Left lung (tissue), 10 donors: Measurements from ENCODE around the gene CDKN2B. TPM values are rescaled to one million over a fixed set of nuclear protein-coding genes. Genes with fewer than 3 reads are reported as not detected.

Experiments
- ATAC-seq: fragments of 200-7000 bp; cut with Tn5 transposase; one replicate; pipeline ENCODE4 v1.9.1; 2020; ENCODE audit warnings: moderate library complexity
- DNase-seq, 4 donors: peaks; one replicate each; pipeline ENCODE4 v3.0.0-alpha.2; 2013 to 2020
- H3K27ac ChIP-seq, 2 donors: fragments of 200-600 bp; sonication (generic) in 1 of 2; one replicate each; pipeline versions ENCODE4 v1.5.0 to v1.8.0; 2020 to 2021
- H3K27me3 ChIP-seq, 2 donors: fragments of 200-600 bp; sonication (generic) in 1 of 2; one replicate each; pipeline versions ENCODE4 v1.5.0 to v1.8.0; 2020 to 2021
- H3K36me3 ChIP-seq, 2 donors: fragments of 200-600 bp; sonication (generic) in 1 of 2; one replicate each; pipeline versions ENCODE4 v1.5.0 to v1.8.0; 2020 to 2021
- H3K4me1 ChIP-seq, 2 donors: fragments of 200-600 bp; one replicate each; pipeline ENCODE4 v1.8.0; 2021
- H3K4me3 ChIP-seq, 2 donors: fragments of 200-600 bp; sonication (generic) in 1 of 2; one replicate each; pipeline versions ENCODE4 v1.5.0 to v1.8.0; 2020 to 2021; ENCODE audit warnings: mild to moderate bottlenecking in 1 of 2
- H3K9me3 ChIP-seq, 2 donors: fragments of 200-600 bp; sonication (generic) in 1 of 2; one replicate each; pipeline versions ENCODE4 v1.5.0 to v1.8.0; 2020 to 2021
- intact Hi-C, 2 donors: fragments of 100-400 bp; cut with DNase I; formaldehyde crosslinking; loops; one replicate each; pipeline versions ENCODE4 v1.11.2 to v1.14.2; 2022
- polyA plus RNA-seq, 6 donors: library from polyadenylated mRNA; unstranded; fragments of 120-200 nt; gene quantifications; one replicate each; pipeline ENCODE4 v1.2.1, GENCODE V29; 2013; ENCODE audit not compliant: insufficient read length in 6 of 6
- total RNA-seq, 2 donors: library from RNA; stranded (reverse); fragmentation: NEBNext Ultra II Directional; extraction: Animal tissue kit (Norgen Biotek cat#: 25700); gene quantifications; one replicate each; pipeline ENCODE4 v1.2.1, GENCODE V29; 2021
- TF ChIP-seq, protein P1 (sequence below), 2 donors: fragments of 200-600 bp; sonication (generic) in 1 of 2; IDR thresholded peaks; one replicate each; pipeline versions ENCODE4 v1.5.0 to v1.8.0; 2021; ENCODE audit warnings: antibody characterized with exemption in 2 of 2
- donor health status: DM: no; HTN: yes; CAD: no.
- donor health status: DM: no; HTN: no; CAD: no.

Gene CDKN2B
- total and polyA plus RNA-seq, 8 donors: 0.06 to 75.6 (median 0.14) TPM; not detected in 1

DNA sequence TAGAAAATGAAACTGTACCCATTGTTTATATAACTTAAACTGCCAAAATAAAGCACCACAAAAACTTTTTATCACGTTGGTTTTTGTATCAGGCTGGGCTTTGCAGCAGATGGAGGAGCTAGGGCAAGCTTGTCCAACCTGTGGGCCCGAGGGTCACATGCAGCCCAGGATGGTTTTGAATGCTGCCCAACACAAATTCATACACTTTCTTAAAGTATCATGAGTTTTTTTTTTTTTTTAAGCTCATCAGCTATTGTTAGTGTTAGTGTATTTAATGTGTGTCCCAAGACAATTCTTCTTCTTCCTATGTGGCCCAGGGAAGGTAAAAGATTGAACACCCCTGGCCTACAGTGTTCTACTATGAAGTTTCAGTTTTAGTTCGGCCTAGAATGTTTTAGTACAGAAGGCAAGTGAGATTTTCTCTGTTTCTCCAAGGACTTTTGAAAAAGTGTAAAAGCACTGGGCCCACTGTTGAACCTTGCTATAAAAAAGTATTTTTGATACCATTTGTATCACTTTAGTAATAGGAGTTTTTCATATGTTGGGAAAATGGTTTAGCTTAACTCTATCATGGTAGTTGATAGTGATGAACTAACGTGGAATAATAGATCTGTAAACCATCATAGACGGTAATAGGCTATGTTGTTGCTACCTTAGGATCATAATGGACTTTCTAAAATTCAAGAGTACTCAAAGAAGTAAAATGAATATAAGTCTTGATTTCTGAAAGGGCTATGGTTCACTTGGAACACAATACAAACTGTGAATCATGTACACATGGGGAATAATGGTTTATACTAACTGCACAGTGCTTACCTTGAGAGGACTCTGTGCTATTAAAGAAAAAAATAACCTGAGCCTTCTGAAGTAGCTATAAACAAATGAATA is 17.8 kb downstream of the CDKN2B start:
- intact Hi-C loops: no loop called here
- Histone ChIP-seq H3K9me3 (no peaks in the 10 kb centered on the region), H3K4me1 (peaks cover 4 to 17% of the 10 kb centered on the region in 2 donors), H3K4me3 (no peak overlapping the region), H3K27me3 (peaks cover 56 to 88% of the 10 kb centered on the region in 2 donors), H3K27ac (no peak overlapping the region), H3K36me3 (no peaks in the 10 kb centered on the region)
- DNase-seq (no peak), ATAC-seq (no peak)
- TF ChIP-seq, protein P1, sequence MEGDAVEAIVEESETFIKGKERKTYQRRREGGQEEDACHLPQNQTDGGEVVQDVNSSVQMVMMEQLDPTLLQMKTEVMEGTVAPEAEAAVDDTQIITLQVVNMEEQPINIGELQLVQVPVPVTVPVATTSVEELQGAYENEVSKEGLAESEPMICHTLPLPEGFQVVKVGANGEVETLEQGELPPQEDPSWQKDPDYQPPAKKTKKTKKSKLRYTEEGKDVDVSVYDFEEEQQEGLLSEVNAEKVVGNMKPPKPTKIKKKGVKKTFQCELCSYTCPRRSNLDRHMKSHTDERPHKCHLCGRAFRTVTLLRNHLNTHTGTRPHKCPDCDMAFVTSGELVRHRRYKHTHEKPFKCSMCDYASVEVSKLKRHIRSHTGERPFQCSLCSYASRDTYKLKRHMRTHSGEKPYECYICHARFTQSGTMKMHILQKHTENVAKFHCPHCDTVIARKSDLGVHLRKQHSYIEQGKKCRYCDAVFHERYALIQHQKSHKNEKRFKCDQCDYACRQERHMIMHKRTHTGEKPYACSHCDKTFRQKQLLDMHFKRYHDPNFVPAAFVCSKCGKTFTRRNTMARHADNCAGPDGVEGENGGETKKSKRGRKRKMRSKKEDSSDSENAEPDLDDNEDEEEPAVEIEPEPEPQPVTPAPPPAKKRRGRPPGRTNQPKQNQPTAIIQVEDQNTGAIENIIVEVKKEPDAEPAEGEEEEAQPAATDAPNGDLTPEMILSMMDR (IDR thresholded peaks at IDR 0.05): no peak

DNA sequence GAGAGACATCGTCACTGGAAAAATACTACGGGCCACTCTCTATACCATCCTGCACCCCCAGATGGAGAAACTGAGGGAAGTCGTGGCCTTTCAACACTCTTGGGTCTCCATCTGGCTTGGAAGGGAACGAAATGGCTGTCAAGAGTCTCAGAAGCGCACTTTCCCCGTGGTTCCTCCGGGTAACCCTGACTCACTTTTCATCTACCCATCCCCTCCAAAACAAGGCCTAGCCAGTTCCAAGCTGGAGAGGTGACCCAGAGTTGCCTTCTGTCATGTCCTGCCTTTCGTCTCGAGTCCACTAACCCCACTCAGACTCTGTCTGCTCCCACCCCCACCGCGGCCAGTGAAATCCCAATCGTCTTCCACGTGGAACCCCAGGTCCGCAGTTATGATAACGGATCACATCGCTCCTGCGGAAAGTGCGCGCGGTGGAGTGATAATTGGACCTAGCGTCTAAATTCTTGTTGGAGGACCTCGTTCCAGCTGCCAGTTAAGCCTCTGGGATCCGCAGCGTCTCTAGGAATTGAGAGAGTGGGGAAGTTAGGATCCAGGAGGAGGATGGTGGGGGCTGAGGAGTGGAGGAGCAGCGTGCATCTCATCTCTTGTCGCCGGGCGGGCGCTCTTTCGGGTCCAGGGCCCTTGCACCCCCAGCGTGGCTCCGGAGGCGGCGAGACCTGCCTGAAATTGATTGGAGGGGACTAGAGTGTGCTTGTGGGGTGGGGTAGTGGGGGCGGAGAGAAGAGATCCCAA is 19.5 kb downstream of the CDKN2B start:
- no peak for ATAC-seq
- Histone ChIP-seq H3K36me3 (no peaks in the 10 kb centered on the region), H3K9me3 (no peaks in the 10 kb centered on the region), H3K4me3 (no peak overlapping the region), H3K27ac (no peak overlapping the region), H3K27me3 (peaks cover 73 to 95% of the 10 kb centered on the region in 2 donors), H3K4me1 (peaks cover 0 to 9% of the 10 kb centered on the region in 2 donors)
- TF ChIP-seq, protein P1 (IDR thresholded peaks at IDR 0.05): no peak
- intact Hi-C loops: no loop called here
- peak in 1 of 4 donors; percentile 60 for DNase-seq

DNA sequence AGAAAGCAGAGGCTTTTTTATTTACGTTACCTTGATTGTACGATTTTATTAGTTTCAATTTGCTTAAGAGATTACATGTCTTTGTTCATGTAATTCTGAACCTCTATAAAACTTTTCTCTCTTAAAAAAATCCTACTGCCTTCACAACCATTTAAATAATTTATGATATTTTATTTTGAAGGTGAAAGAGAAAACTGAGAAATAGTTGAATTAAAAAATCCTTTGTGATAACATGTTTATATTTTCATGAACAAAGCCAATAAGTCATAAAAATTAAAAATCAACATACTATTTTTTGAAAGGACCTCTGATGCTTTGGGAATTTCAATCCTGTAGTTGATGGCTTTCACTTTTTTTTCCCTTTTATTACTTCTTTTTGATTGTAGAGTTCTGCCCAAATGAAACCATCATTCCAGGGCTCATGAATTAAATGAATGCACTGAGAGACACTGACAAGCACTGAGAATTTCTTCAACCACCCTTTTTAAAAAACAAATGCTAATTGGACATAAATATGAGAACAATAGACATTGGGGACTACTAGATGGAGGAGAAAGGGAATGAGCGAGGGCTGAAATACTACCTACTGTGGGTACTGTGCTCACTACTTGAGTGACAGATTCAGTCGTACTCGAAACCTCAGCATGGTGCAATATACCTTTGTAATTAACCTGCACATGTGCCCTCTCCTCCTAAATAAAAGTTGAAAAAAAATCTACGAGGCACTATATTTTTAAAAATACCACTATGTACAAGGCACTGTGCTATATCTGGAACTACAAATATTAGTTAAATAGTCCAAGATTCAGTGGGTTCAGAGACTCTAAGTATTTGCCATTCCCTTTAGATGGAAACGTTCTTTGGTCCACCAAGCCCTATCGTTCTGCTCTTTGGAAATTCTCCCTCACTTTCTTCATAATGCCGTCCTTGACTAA is 20.8 kb downstream of the CDKN2B start:
- H3K9me3 ChIP-seq: no peaks in the 10 kb centered on the region
- H3K27me3 ChIP-seq: peaks cover 86 to 98% of the 10 kb centered on the region in 2 donors
- H3K27ac ChIP-seq: no peak overlapping the region
- intact Hi-C loops: no loop called here
- TF ChIP-seq, protein P1 (IDR thresholded peaks at IDR 0.05): no peak
- no peak for DNase-seq
- no peak for ATAC-seq
- no peak overlapping the region for H3K4me3 ChIP-seq
- no peaks in the 10 kb centered on the region for H3K36me3 ChIP-seq
- peaks cover 0 to 2% of the 10 kb centered on the region in 2 donors for H3K4me1 ChIP-seq

DNA sequence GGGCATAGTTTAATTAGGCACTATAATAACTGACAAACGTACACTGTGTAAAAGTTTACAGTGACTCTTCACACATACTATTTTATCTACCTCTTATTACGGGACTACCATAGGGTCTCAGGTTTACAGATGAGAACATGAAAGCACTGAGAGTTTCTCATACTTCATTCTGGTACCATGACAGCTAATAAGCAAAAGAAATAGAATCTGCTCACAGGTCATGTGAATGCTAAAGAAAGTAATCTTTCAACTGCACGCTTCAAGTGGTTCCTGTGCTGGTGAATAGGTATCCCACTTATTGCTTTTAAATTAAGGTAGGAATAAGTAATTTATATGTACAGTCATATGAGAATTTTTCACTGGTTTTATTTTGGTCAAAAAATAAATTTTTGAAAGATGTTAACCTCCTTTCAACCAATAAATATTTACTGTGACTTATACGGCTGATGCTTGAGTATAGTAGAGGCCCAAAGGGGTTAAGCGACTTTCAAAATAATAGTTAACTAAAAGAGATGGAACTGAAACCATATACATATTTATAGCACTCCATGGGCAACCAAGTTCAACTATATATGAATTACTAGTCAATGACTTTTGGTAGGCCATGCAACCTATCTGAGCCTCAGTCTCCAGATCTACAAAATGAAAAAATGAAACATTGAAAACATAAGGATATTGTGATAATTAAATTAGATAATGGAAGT is 23.0 kb downstream of the CDKN2B start:
- TF ChIP-seq, protein P1 (IDR thresholded peaks at IDR 0.05): no peak
- no peaks in the 10 kb centered on the region for H3K36me3 ChIP-seq
- no peak overlapping the region for H3K4me3 ChIP-seq
- no peak for ATAC-seq
- no peak for DNase-seq
- peaks cover 95 to 98% of the 10 kb centered on the region in 2 donors for H3K27me3 ChIP-seq
- intact Hi-C loops: no loop called here
- H3K27ac ChIP-seq: no peak overlapping the region
- no peaks in the 10 kb centered on the region for H3K4me1 ChIP-seq
- no peaks in the 10 kb centered on the region for H3K9me3 ChIP-seq
